ENCODE measurements around the gene S100A10. TPM values are rescaled to one million over a fixed set of nuclear protein-coding genes. Genes with fewer than 3 reads are reported as not detected.

Gene S100A10
- total RNA-seq, 2 experiments from 2014 or later, result 2.6 TPM; not detected in 1

- Histone ChIP-seq H3K36me3 (ENCODE audit: insufficient read depth, low read length) (no peaks in the 10 kb centered on the region), H4K20me1 (ENCODE audit: insufficient read depth, low read length) (no peaks in the 10 kb centered on the region), H3K9me3 (ENCODE audit: low read length) (no peaks in the 10 kb centered on the region), H3K4me3 (ENCODE audit: low read depth, low read length, poor library complexity, severe bottlenecking) (no peak overlapping the region), H3K9me2 (ENCODE audit: insufficient read depth, low read length) (no peaks in the 10 kb centered on the region), H3K4me1 (ENCODE audit: insufficient read depth, low read length, poor library complexity, severe bottlenecking) (peaks cover 29% of the 10 kb centered on the region), H3K4me2 (ENCODE audit: low read length) (peak overlapping the region; percentile 38; the same call in 1 of the 2 replicates), H3K27ac (ENCODE audit: low read depth, low read length, poor library complexity, severe bottlenecking) (peak overlapping the region; percentile 50), H2AFZ (ENCODE audit: low read length) (peak overlapping the region; percentile 100), H3K79me2 (ENCODE audit: insufficient read depth, low read depth, low read length) (no peaks in the 10 kb centered on the region)
- intact Hi-C loops (cut with micrococcal nuclease; ENCODE audit: unreplicated experiment), result no loop called here
- POLR2A ChIA-PET, result interaction anchor here (0.6 to 5.7 kb wide), 5 partner anchors 8 to 127 kb away, joined by 3 to 38 read pairs (median 4); no protein-coding TSS in a partner anchor
- TF ChIP-seq EZH2phosphoT487 (IDR thresholded peaks at IDR 0.05; ENCODE audit: borderline replicate concordance, low read depth, low read length) (no peak), CTCF (conservative IDR thresholded peaks at IDR 0.05; ENCODE audit: low read length) (peak; percentile 83)
- no TSS peak for BruUV-seq (replicated peaks)
- CTCF ChIA-PET (ENCODE audit: unreplicated experiment), result interaction anchor here (1.1 kb wide), 1 partner anchor 10 kb away, joined by 3 read pairs; no protein-coding TSS in a partner anchor
- DNase-seq (ENCODE audit: low spot score), result peak; percentile 76
Observed at GRCh38 chr1:152034654-152035538, 41.2 kb upstream of the S100A10 start.

- DNase-seq (ENCODE audit: low spot score), result no peak
- Histone ChIP-seq H3K79me2 (ENCODE audit: insufficient read depth, low read depth, low read length) (no peaks in the 10 kb centered on the region), H3K27ac (ENCODE audit: low read depth, low read length, poor library complexity, severe bottlenecking) (peak overlapping the region; percentile 50), H2AFZ (ENCODE audit: low read length) (peak overlapping the region; percentile 100), H3K36me3 (ENCODE audit: insufficient read depth, low read length) (no peaks in the 10 kb centered on the region), H3K4me2 (ENCODE audit: low read length) (peak overlapping the region; percentile 38; the same call in 1 of the 2 replicates), H3K4me1 (ENCODE audit: insufficient read depth, low read length, poor library complexity, severe bottlenecking) (peaks cover 29% of the 10 kb centered on the region), H3K9me3 (ENCODE audit: low read length) (no peaks in the 10 kb centered on the region), H3K9me2 (ENCODE audit: insufficient read depth, low read length) (no peaks in the 10 kb centered on the region), H3K4me3 (ENCODE audit: low read depth, low read length, poor library complexity, severe bottlenecking) (no peak overlapping the region), H4K20me1 (ENCODE audit: insufficient read depth, low read length) (no peaks in the 10 kb centered on the region)
- intact Hi-C loops (cut with micrococcal nuclease; ENCODE audit: unreplicated experiment), result no loop called here
- CTCF ChIA-PET (ENCODE audit: unreplicated experiment), result interaction anchor here (1.1 kb wide), 1 partner anchor 11 kb away, joined by 3 read pairs; no protein-coding TSS in a partner anchor
- BruUV-seq (replicated peaks), result no TSS peak
- POLR2A ChIA-PET, result interaction anchor here (0.6 to 5.7 kb wide), 5 partner anchors 9 to 128 kb away, joined by 3 to 38 read pairs (median 4); no protein-coding TSS in a partner anchor
- TF ChIP-seq CTCF (conservative IDR thresholded peaks at IDR 0.05; ENCODE audit: low read length), result no peak
- TF ChIP-seq EZH2phosphoT487 (IDR thresholded peaks at IDR 0.05; ENCODE audit: borderline replicate concordance, low read depth, low read length), result no peak
Observed at GRCh38 chr1:152034324-152034653, 40.6 kb upstream of the S100A10 start.

GRCh38 chr1:152029929-152030211, 36.2 kb upstream of the S100A10 start:
- no peak overlapping the region for H3K4me3 ChIP-seq (ENCODE audit: low read depth, low read length, poor library complexity, severe bottlenecking)
- H3K79me2 ChIP-seq (ENCODE audit: insufficient read depth, low read depth, low read length), result no peaks in the 10 kb centered on the region
- no peak overlapping the region for H3K4me2 ChIP-seq (ENCODE audit: low read length)
- H2AFZ ChIP-seq (ENCODE audit: low read length), result no peak overlapping the region
- no peak for TF ChIP-seq EZH2phosphoT487 (IDR thresholded peaks at IDR 0.05; ENCODE audit: borderline replicate concordance, low read depth, low read length)
- TF ChIP-seq CTCF (conservative IDR thresholded peaks at IDR 0.05; ENCODE audit: low read length), result no peak
- H3K36me3 ChIP-seq (ENCODE audit: insufficient read depth, low read length), result no peaks in the 10 kb centered on the region
- no peak for DNase-seq (ENCODE audit: low spot score)
- CTCF ChIA-PET (ENCODE audit: unreplicated experiment), result no interaction called here
- H3K4me1 ChIP-seq (ENCODE audit: insufficient read depth, low read length, poor library complexity, severe bottlenecking), result peaks cover 9% of the 10 kb centered on the region
- H3K9me3 ChIP-seq (ENCODE audit: low read length), result no peaks in the 10 kb centered on the region
- POLR2A ChIA-PET, result interaction anchor here (1.0 kb wide), 1 partner anchor 17 kb away, joined by 3 read pairs; no protein-coding TSS in a partner anchor
- no peaks in the 10 kb centered on the region for H3K9me2 ChIP-seq (ENCODE audit: insufficient read depth, low read length)
- no peak overlapping the region for H3K27ac ChIP-seq (ENCODE audit: low read depth, low read length, poor library complexity, severe bottlenecking)
- no TSS peak for BruUV-seq (replicated peaks)
- no peaks in the 10 kb centered on the region for H4K20me1 ChIP-seq (ENCODE audit: insufficient read depth, low read length)
- intact Hi-C loops (cut with micrococcal nuclease; ENCODE audit: unreplicated experiment), result no loop called here

Data from OCI-LY7 (cell line).